ENCODE measurements around the gene PSMD2.

PSMD2 gene

GRCh38 chr3:184353546-184353941 lies 54.5 kb downstream of the PSMD2 start:
- no peak overlapping the region for H3K27ac ChIP-seq
- DNase-seq (ENCODE audit: low read depth, low spot score): no peak

- DNase-seq (ENCODE audit: low read depth, low spot score): no peak
- no peak overlapping the region for H3K27ac ChIP-seq
Observed at GRCh38 chr3:184354121-184354728, 55.2 kb downstream of the PSMD2 start.

GRCh38 chr3:184354754-184355153 lies 55.7 kb downstream of the PSMD2 start:
- no peak overlapping the region for H3K27ac ChIP-seq
- no peak for DNase-seq (ENCODE audit: low read depth, low spot score)

- no peak overlapping the region for H3K27ac ChIP-seq
- no peak for DNase-seq (ENCODE audit: low read depth, low spot score)
Observed at GRCh38 chr3:184355261-184356040, 56.4 kb downstream of the PSMD2 start.

GRCh38 chr3:184357248-184358123 lies 58.4 kb downstream of the PSMD2 start:
- H3K27ac ChIP-seq: no peak overlapping the region
- DNase-seq (ENCODE audit: low read depth, low spot score): no peak

GRCh38 chr3:184358124-184358767 lies 59.2 kb downstream of the PSMD2 start:
- H3K27ac ChIP-seq: no peak overlapping the region
- DNase-seq (ENCODE audit: low read depth, low spot score): no peak

All from epithelial cell of prostate (primary cell).